NB4 (cell line): ENCODE results near the gene C9orf78.

Source experiments
- MYC ChIP-seq: IDR thresholded peaks from 2 replicates; pipeline ENCODE4 v1.6.1; 2011; ENCODE audit warnings: low read depth, low read length
- POLR2A ChIP-seq: IDR thresholded peaks from 2 replicates; pipeline ENCODE4 v1.6.1; 2011; ENCODE audit warnings: mild to moderate bottlenecking; ENCODE audit not compliant: insufficient read length; ENCODE audit errors: extremely low read depth
- TF ChIP-seq, protein P1 (sequence below): IDR thresholded peaks from one replicate; pipeline ENCODE4 v1.5.1; 2012; ENCODE audit warnings: low read depth, low read length

DNA sequence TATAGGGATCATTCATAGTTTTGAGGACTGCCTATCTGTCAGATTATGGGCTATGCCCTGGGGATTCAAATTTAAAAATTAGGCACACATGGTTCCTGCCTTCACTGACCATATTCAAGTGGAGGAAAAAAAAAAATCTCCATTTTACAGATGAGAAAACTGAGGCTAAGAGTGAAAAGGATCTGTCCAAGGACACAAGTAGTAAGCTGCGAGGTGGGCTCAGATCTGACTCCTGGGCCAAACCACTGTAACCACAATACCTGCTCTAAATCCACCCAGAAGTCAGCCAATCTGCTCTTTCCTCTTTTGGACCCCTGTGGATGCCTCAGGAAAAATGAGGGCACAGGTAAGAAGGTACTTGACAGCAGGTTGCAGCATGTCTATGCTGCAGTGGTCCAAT lies 8.3 kb downstream of the C9orf78 start:
- TF ChIP-seq, protein P1, sequence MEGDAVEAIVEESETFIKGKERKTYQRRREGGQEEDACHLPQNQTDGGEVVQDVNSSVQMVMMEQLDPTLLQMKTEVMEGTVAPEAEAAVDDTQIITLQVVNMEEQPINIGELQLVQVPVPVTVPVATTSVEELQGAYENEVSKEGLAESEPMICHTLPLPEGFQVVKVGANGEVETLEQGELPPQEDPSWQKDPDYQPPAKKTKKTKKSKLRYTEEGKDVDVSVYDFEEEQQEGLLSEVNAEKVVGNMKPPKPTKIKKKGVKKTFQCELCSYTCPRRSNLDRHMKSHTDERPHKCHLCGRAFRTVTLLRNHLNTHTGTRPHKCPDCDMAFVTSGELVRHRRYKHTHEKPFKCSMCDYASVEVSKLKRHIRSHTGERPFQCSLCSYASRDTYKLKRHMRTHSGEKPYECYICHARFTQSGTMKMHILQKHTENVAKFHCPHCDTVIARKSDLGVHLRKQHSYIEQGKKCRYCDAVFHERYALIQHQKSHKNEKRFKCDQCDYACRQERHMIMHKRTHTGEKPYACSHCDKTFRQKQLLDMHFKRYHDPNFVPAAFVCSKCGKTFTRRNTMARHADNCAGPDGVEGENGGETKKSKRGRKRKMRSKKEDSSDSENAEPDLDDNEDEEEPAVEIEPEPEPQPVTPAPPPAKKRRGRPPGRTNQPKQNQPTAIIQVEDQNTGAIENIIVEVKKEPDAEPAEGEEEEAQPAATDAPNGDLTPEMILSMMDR = no peak
- TF ChIP-seq POLR2A (no peak), MYC (no peak)
